HG03457 (cell line): ENCODE results near the gene SLC30A7.

Experiments
- ATAC-seq: cut with Tn5 transposase; IDR thresholded peaks from one replicate; pipeline ENCODE4 v1.9.1; 2021; ENCODE audit warnings: moderate number of reproducible peaks; ENCODE audit not compliant: unreplicated experiment

Gene SLC30A7

DNA sequence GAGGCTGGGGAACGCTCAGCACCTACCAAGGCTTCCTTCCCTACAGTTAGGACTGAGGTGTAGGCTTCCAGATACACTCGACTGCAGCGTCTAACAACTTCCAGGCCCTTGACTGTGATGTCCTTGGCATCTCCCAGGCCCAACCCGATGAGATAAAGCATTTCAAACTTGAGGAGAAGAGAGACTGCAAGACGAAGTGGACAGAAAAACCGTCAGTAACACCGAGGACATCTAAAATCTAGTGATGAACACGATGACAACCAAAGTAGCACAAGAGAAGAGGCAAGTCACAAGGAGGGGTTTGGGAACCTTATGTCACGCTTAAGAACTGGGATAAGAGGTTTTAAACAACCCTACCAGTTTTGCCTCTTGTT is 129.4 kb downstream of the SLC30A7 start:
- peak; percentile 20 for ATAC-seq

- ATAC-seq, result peak; percentile 75
These were observed 130.0 kb downstream of the SLC30A7 start, which contains the start of gene DPH5 for GRCh38 chr1:101025657-101026429. Gene DPH5, minus strand, starts transcription at chr1:101025784. Its CDS starts 341 bp downstream, at chr1:101025443.

DNA sequence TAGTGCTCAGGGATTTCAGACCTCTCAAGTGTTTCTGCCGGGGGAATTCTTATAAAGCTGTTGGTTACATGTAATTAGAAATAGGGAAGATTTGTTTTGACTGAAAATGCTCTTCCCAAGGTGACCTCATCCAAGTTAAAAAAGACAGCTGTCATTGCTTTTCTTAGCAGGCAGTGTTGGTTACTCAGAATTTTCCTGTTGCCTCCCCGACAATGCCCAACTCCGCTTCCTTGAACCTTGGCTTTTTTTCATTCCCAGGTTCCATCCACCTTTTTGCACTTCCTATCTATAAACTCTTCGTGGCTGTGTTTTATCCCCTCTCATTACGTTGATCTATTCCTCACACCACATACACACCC is 130.5 kb downstream of the SLC30A7 start:
- ATAC-seq, result no peak

GRCh38 chr1:101027194-101027772 is 131.4 kb downstream of the SLC30A7 start:
- no peak for ATAC-seq

DNA sequence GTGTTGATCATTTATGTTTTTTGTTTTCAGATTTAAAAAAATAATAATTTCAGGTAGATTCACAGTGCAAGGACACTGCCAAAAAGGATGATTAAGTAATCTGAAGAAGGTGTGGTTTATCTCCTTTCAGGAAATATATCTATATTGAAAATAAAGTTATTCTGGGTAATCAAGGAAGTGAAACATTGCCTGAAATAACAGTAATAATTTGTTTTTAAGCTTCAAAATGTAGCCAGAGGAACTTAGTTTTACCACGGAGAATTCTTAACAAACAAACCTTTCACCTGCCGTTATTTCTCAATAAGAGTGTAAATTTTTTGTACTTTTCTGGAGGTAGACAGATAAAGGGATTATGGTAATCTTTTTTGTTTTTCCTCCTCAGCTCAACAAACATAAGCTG is 132.6 kb downstream of the SLC30A7 start:
- no peak for ATAC-seq

GRCh38 chr1:101029184-101029583 is 133.3 kb downstream of the SLC30A7 start:
- no peak for ATAC-seq

- ATAC-seq, result no peak
These were observed 135.0 kb downstream of the SLC30A7 start for GRCh38 chr1:101030881-101031280.
